ENCODE measurements around the gene GCN1.

- TF ChIP-seq SREBF2 (IDR thresholded peaks at IDR 0.05) (no peak), CTCF (IDR thresholded peaks at IDR 0.05) (no peak), CHD4 (IDR thresholded peaks at IDR 0.05; ENCODE audit: borderline replicate concordance) (no peak), MAX (IDR thresholded peaks at IDR 0.05) (no peak), RAD21 (conservative IDR thresholded peaks at IDR 0.05 in 1 of 2, IDR thresholded peaks at IDR 0.05 in 1 of 2) (no peak), POLR2A (IDR thresholded peaks at IDR 0.05; ENCODE audit: low read length) (no peak)
These were observed 5.9 kb upstream of the GCN1 start for GRCh38 chr12:120200364-120200800.
